Measurements from ENCODE around the gene FKBP10.
A peak's percentile ranks its signal among the peaks of the same experiment; 100 is the strongest.

Gene FKBP10

GRCh38 chr17:41785859-41786226 is 27.0 kb upstream of the FKBP10 start:
- TF ChIP-seq CTCF (IDR thresholded peaks at IDR 0.05; ENCODE audit: insufficient read depth, low read length, poor library complexity, severe bottlenecking), result no peak
- DNase-seq (ENCODE audit: extremely low read depth, insufficient read length), result no peak
- H3K36me3 ChIP-seq (ENCODE audit: control insufficient read depth, insufficient read depth, low read length), result no peaks in the 10 kb centered on the region
- no peaks in the 10 kb centered on the region; the same call in 1 of the 2 replicates for H3K27me3 ChIP-seq (replicated peaks; ENCODE audit: control insufficient read depth, insufficient read depth, low read length)
- H3K4me3 ChIP-seq (replicated peaks; ENCODE audit: low read depth, low read length), result peak overlapping the region; percentile 52

DNA sequence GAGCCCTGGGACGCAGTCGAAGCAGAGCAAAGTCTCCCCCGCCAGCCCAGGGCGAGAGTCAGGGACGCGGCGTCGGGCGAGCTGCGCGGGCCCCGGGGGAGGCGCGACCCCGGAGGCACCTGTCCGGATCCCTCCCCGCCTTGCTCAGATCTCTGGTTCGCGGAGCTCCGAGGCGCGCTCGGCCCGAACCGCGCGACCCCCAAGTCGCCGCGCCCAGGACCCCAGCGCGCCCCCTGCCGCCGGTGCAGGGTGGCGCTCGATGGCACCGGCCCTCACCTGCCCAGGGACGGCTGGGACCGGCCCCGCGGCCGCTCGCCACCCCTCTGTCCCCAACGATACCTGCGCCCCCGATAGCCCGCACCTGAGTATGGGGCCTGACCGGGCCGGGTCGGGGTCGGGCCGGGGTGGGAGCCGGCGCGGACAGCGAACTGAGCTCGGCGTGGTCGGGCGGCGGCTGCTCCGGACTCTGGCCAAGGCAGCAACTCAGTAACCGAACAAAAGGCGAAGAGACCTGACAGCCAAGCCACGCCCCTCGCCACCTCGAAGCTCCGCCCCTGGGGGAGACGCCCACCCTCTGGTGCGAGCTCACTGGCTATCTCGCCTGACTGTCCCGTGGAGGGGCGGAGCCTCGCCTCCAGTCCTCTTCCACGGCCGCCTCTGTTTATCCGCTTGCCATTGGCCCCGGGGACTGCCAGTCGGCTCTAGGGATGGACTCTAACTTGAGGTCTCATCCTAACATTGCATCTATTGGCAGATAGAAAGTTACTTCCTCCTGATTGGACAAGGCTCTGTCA is 26.4 kb upstream of the FKBP10 start, which contains the start of gene JUP:
Gene JUP, minus strand, starts transcription at position 485 of the 794 bp plus-strand sequence. CDS start 14,857 bp downstream, outside the sequence.
- H3K36me3 ChIP-seq (ENCODE audit: control insufficient read depth, insufficient read depth, low read length), result no peaks in the 10 kb centered on the region
- H3K27me3 ChIP-seq (replicated peaks; ENCODE audit: control insufficient read depth, insufficient read depth, low read length), result no peaks in the 10 kb centered on the region; the same call in 1 of the 2 replicates
- peak within 1 kb of the TSS; percentile 52 for H3K4me3 ChIP-seq (replicated peaks; ENCODE audit: low read depth, low read length)
- peak; percentile 97 for DNase-seq (ENCODE audit: extremely low read depth, insufficient read length)
- TF ChIP-seq CTCF (IDR thresholded peaks at IDR 0.05; ENCODE audit: insufficient read depth, low read length, poor library complexity, severe bottlenecking), result peak; percentile 9

GRCh38 chr17:41787021-41787418 is 25.8 kb upstream of the FKBP10 start:
- no peak for DNase-seq (ENCODE audit: extremely low read depth, insufficient read length)

DNA sequence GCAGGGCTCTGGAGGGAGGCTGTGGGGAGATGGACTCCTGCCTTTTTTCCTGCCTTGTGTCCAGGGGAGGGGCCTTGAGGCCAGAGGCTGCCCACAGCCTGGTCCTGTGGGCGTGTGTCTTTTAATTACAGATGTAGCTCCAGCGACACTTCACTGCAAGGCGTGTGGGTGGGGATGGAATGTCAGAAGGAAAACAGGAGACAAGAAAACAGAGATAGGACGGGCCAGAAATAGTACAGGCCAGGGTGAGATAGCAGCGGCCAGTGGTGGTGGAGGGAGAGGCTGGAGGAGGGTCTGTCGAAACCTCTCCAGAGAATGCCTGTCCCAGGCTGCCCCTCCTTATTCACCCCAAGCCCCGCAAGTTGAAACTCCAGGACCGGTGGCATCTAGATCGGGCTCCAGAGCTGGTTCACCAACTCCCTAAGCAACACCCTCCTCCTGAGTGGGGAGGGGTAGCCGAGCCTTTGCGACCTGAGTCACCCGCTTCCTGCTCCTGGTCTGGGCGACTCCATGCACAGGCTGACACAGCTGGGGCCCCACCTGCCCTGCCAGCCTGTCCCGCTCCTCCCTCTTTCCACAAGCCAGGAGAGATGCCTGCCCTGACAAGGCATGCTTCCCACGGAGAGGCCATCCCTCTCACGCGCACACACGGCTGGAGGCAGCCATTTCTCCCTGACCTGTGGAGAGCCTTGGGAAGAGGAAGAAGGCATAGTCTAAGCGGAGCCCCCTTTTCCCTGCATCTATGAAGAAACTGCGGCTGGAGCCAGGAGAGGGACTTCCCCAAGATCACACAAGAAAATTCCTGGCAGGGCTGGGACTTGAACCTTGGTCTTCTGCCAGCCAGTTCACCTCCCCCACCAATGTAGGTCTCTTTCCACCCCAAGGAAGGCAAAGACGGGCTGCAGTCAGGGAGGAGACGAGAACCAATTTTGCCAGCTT is 19.7 kb upstream of the FKBP10 start:
- Histone ChIP-seq H3K27me3 (replicated peaks; ENCODE audit: control insufficient read depth, insufficient read depth, low read length) (no peaks in the 10 kb centered on the region; the same call in 1 of the 2 replicates), H3K4me3 (replicated peaks; ENCODE audit: low read depth, low read length) (no peak overlapping the region), H3K36me3 (ENCODE audit: control insufficient read depth, insufficient read depth, low read length) (no peaks in the 10 kb centered on the region)
- TF ChIP-seq CTCF (IDR thresholded peaks at IDR 0.05; ENCODE audit: insufficient read depth, low read length, poor library complexity, severe bottlenecking), result no peak
- no peak for DNase-seq (ENCODE audit: extremely low read depth, insufficient read length)

More at GRCh38 chr17:41787021-41787418, 25.8 kb upstream of the FKBP10 start:
- Histone ChIP-seq H3K36me3 (ENCODE audit: control insufficient read depth, insufficient read depth, low read length) (no peaks in the 10 kb centered on the region), H3K4me3 (replicated peaks; ENCODE audit: low read depth, low read length) (no peak overlapping the region), H3K27me3 (replicated peaks; ENCODE audit: control insufficient read depth, insufficient read depth, low read length) (no peaks in the 10 kb centered on the region; the same call in 1 of the 2 replicates)
- no peak for TF ChIP-seq CTCF (IDR thresholded peaks at IDR 0.05; ENCODE audit: insufficient read depth, low read length, poor library complexity, severe bottlenecking)

DNA sequence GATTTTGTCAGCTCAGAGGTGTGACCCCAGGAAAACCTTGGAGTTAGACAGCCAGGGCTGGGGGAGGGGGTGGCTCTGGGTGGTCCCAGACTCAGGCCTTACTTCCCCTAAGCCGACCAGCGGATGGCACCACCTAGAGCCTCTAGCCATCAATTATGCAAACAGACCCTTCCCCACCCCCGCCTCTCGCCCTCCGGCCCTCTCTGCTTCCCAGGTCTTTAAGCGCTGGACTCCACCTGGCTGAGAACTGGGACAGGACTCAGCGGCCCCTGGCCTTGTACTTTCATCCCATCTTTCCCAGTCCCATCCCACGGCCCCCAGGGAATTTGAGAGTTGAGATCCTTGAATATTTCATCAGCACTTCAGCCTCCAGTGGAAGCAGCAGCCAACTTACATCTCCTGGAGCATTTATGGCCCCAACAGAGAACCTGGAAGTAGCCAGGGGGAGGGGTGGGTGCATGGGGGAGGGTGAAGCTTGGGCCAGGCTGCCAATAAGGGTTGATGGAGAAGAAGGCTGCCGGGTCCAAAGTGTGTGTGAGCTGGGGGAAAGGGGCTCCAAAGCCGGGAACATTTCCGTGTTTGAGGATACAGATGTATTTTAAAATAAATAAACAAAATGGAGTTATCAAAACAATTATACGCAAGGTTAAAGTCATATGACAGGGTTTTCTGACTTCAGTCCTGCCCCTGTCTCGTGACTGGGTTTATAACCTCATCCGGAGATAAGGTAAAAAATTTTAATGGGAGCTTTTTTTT is 18.8 kb upstream of the FKBP10 start:
- no peaks in the 10 kb centered on the region for H3K36me3 ChIP-seq (ENCODE audit: control insufficient read depth, insufficient read depth, low read length)
- no peak for TF ChIP-seq CTCF (IDR thresholded peaks at IDR 0.05; ENCODE audit: insufficient read depth, low read length, poor library complexity, severe bottlenecking)
- DNase-seq (ENCODE audit: extremely low read depth, insufficient read length), result no peak
- H3K27me3 ChIP-seq (replicated peaks; ENCODE audit: control insufficient read depth, insufficient read depth, low read length), result no peaks in the 10 kb centered on the region
- no peak overlapping the region for H3K4me3 ChIP-seq (replicated peaks; ENCODE audit: low read depth, low read length)
